ENCODE data around the gene PARP9.

PARP9 gene

GRCh38 chr3:122548076-122548475 is 16.0 kb downstream of the PARP9 start:
- no peak for FAIRE-seq

GRCh38 chr3:122546151-122546550 is 17.9 kb downstream of the PARP9 start:
- DNase-seq (ENCODE audit: insufficient read length, low spot score), result no peak
- FAIRE-seq, result no peak
- no peak for TF ChIP-seq CTCF (IDR thresholded peaks at IDR 0.05; ENCODE audit: insufficient read depth, missing control alignments)

More at GRCh38 chr3:122548076-122548475, 16.0 kb downstream of the PARP9 start:
- no peak for TF ChIP-seq CTCF (IDR thresholded peaks at IDR 0.05; ENCODE audit: insufficient read depth, missing control alignments)
- DNase-seq (ENCODE audit: insufficient read length, low spot score), result no peak

GRCh38 chr3:122538956-122539490 is 25.1 kb downstream of the PARP9 start:
- no peak for DNase-seq (ENCODE audit: insufficient read length, low spot score)
- TF ChIP-seq CTCF (IDR thresholded peaks at IDR 0.05; ENCODE audit: insufficient read depth, missing control alignments), result no peak
- FAIRE-seq, result no peak

- no peak for TF ChIP-seq CTCF (IDR thresholded peaks at IDR 0.05; ENCODE audit: insufficient read depth, missing control alignments)
- no peak for FAIRE-seq
- DNase-seq (ENCODE audit: insufficient read length, low spot score), result no peak
Observed at GRCh38 chr3:122536632-122537001, 27.5 kb downstream of the PARP9 start.

GRCh38 chr3:122535964-122536631 is 28.0 kb downstream of the PARP9 start:
- FAIRE-seq, result no peak
- no peak for DNase-seq (ENCODE audit: insufficient read length, low spot score)
- no peak for TF ChIP-seq CTCF (IDR thresholded peaks at IDR 0.05; ENCODE audit: insufficient read depth, missing control alignments)

- TF ChIP-seq CTCF (IDR thresholded peaks at IDR 0.05; ENCODE audit: insufficient read depth, missing control alignments), result no peak
- FAIRE-seq (no peak), DNase-seq (ENCODE audit: insufficient read length, low spot score) (no peak)
Observed at GRCh38 chr3:122533931-122534334, 30.2 kb downstream of the PARP9 start.

GRCh38 chr3:122533480-122533879 is 30.6 kb downstream of the PARP9 start:
- DNase-seq (ENCODE audit: insufficient read length, low spot score), result no peak
- TF ChIP-seq CTCF (IDR thresholded peaks at IDR 0.05; ENCODE audit: insufficient read depth, missing control alignments), result no peak
- no peak for FAIRE-seq

All from D721Med (cell line).